Mesendoderm (in vitro differentiated cells): ENCODE data around the gene TNNI3K.

Experiments used
- DNase-seq: peaks from one replicate; pipeline ENCODE4 v3.0.0; 2013
- H2AK5ac ChIP-seq: 2 replicates; pipeline ENCODE4 v1.6.1; 2013; ENCODE audit warnings: low read length, inconsistent platforms
- H2BK120ac ChIP-seq: 2 replicates; pipeline ENCODE4 v1.6.1; 2013; ENCODE audit warnings: low read depth, mild to moderate bottlenecking, low read length, moderate library complexity, mixed read lengths
- H2BK15ac ChIP-seq: replicated peaks from 2 replicates; pipeline ENCODE4 v1.6.1; 2013; ENCODE audit warnings: low read depth, mild to moderate bottlenecking, moderate library complexity
- H2BK5ac ChIP-seq: 2 replicates; pipeline ENCODE4 v1.6.1; 2013; ENCODE audit warnings: low read length, inconsistent platforms
- H3K18ac ChIP-seq: 2 replicates; pipeline ENCODE4 v1.6.1; 2013; ENCODE audit warnings: mild to moderate bottlenecking, low read length, mixed read lengths
- H3K23ac ChIP-seq: one replicate; pipeline ENCODE4 v1.6.1; 2013; ENCODE audit warnings: low read length
- H3K27ac ChIP-seq: 2 replicates; pipeline ENCODE4 v1.5.1; 2013; ENCODE audit warnings: low read depth, mild to moderate bottlenecking, inconsistent platforms, low read length, moderate library complexity
- H3K27me3 ChIP-seq: 2 replicates; pipeline ENCODE4 v1.6.1; 2013; ENCODE audit warnings: low read length, control low read depth, mild to moderate bottlenecking, inconsistent platforms; ENCODE audit not compliant: insufficient read depth, poor library complexity
- H3K36me3 ChIP-seq: 2 replicates; pipeline ENCODE4 v1.6.1; 2013; ENCODE audit warnings: low read length, inconsistent platforms; ENCODE audit not compliant: control insufficient read depth, insufficient read depth
- H3K4ac ChIP-seq: one replicate; pipeline ENCODE4 v1.6.1; 2013; ENCODE audit warnings: low read depth, mild to moderate bottlenecking, low read length, moderate library complexity
- H3K4me1 ChIP-seq: 2 replicates; pipeline ENCODE4 v1.6.1; 2013; ENCODE audit warnings: low read depth, low read length, inconsistent platforms; ENCODE audit not compliant: control insufficient read depth
- H3K4me2 ChIP-seq: 2 replicates; pipeline ENCODE4 v1.6.1; 2013; ENCODE audit warnings: low read length
- H3K4me3 ChIP-seq: 2 replicates; pipeline ENCODE4 v1.5.1; 2013; ENCODE audit warnings: mild to moderate bottlenecking, low read length
- H3K56ac ChIP-seq: one replicate; pipeline ENCODE4 v1.6.1; 2013; ENCODE audit warnings: low read length
- H3K79me1 ChIP-seq: 2 replicates; pipeline ENCODE4 v1.6.1; 2013; ENCODE audit warnings: low read length, inconsistent platforms
- H3K79me2 ChIP-seq: 2 replicates; pipeline ENCODE4 v1.6.1; 2013; ENCODE audit warnings: mild to moderate bottlenecking, low read length; ENCODE audit not compliant: control insufficient read depth, insufficient read depth
- H3K9ac ChIP-seq: 2 replicates; pipeline ENCODE4 v1.6.1; 2013; ENCODE audit warnings: low read length, inconsistent platforms
- H4K5ac ChIP-seq: one replicate; pipeline ENCODE4 v1.6.1; 2013; ENCODE audit warnings: low read length
- H4K8ac ChIP-seq: one replicate; pipeline ENCODE4 v1.6.1; 2013; ENCODE audit warnings: low read depth, mild to moderate bottlenecking, control low read depth, low read length, moderate library complexity
- WGBS: extraction: QIAGEN DNeasy Blood & Tissue Kit; methylation state at CpG from one replicate; pipeline ENCODE4 v1.1.7; 2013; ENCODE audit warnings: low lambda C conversion rate, missing lambda C conversion rate; ENCODE audit not compliant: insufficient coverage; ENCODE audit errors: extremely low coverage; 5-methylcytosine and 5-hydroxymethylcytosine counted together

The TNNI3K gene

DNA sequence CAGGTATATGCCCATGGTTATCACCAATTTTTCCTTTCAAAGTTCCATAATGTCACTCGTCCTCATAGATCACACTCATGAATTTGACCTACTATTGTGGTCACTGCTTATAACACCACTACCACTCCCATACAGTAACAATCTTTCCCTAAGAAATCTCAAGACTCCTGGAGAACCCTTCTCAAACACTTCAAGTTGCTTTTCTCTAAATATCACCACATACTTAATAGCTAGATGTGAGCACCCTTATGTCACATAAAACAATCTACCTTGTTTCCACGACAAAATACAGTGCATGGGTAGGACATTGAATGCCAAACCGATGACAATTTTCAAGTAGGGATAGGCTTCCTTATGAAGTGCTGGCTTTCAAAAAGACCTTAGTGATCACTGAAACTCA lies 172.7 kb downstream of the TNNI3K start:
- H3K18ac ChIP-seq = no peak overlapping the region
- H3K27me3 ChIP-seq = no peaks in the 10 kb centered on the region
- no peaks in the 10 kb centered on the region for H3K79me2 ChIP-seq
- no peak overlapping the region for H3K56ac ChIP-seq
- no peak overlapping the region for H3K4ac ChIP-seq
- no peaks in the 10 kb centered on the region for H3K79me1 ChIP-seq
- H4K8ac ChIP-seq = no peak overlapping the region
- H4K5ac ChIP-seq = no peak overlapping the region
- no peaks in the 10 kb centered on the region for H3K4me1 ChIP-seq
- no peak overlapping the region for H2BK120ac ChIP-seq
- no peak overlapping the region for H2AK5ac ChIP-seq
- no peak overlapping the region for H2BK5ac ChIP-seq
- no peak overlapping the region for H3K4me3 ChIP-seq
- no peak for DNase-seq
- H3K27ac ChIP-seq = no peak overlapping the region
- no CpG with 5 or more reads among the region's 3 CpGs for WGBS
- no peak overlapping the region for H3K23ac ChIP-seq
- no peaks in the 10 kb centered on the region for H3K36me3 ChIP-seq
- no peak overlapping the region for H3K4me2 ChIP-seq
- no peak overlapping the region for H3K9ac ChIP-seq
- H2BK15ac ChIP-seq = no peak overlapping the region

DNA sequence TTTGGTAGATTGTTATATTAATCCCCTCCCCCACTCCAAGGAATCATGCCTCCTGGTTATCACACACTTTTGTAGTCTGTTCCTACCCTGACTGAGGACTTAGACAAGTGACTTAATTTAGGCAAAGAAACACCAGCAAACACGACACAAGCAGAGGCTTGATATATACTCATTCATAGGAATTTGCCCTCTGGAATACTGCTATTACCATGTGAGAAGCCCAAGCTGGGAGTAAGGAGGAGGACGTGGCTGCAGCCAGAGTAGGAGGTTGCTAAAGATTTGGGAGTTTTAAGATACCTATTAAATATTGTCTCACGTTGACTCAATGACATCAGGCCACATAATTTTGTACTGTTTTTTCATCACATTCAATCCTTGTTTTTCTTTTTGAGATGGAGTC lies 177.1 kb downstream of the TNNI3K start:
- DNase-seq = peak; percentile 51

DNA sequence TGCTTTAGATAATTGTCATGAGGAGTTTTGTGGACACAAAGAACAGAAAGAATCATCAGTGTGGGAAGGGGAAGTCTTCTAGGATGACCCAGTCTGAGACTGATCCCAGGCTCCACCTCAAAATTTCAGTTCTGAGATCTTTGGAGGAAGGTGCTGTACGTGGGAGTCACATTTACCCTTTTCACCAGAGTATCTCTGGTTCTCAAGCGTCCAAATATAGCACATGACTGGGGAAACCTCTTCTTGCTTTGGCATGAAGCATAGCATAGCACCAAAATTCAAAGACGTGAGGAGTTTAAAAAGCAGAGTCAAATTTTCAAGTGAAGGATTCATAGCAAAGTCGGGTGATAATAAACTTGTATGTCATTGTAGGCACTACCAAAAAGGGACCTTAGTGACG lies 180.7 kb downstream of the TNNI3K start:
- WGBS = no CpG with 5 or more reads among the region's 5 CpGs
- Histone ChIP-seq H3K18ac (no peak overlapping the region), H4K8ac (no peak overlapping the region), H2AK5ac (no peak overlapping the region), H3K4me1 (no peaks in the 10 kb centered on the region), H3K79me2 (no peaks in the 10 kb centered on the region), H3K4me3 (no peak overlapping the region), H3K27ac (no peak overlapping the region), H3K36me3 (no peaks in the 10 kb centered on the region), H4K5ac (no peak overlapping the region), H3K9ac (no peak overlapping the region), H3K4ac (no peak overlapping the region), H2BK15ac (no peak overlapping the region), H3K23ac (no peak overlapping the region), H3K27me3 (no peaks in the 10 kb centered on the region), H2BK120ac (no peak overlapping the region), H2BK5ac (no peak overlapping the region), H3K56ac (no peak overlapping the region), H3K79me1 (no peaks in the 10 kb centered on the region), H3K4me2 (no peak overlapping the region)
- DNase-seq = no peak

More for the DNA sequence above, 177.1 kb downstream of the TNNI3K start:
- H4K8ac ChIP-seq = no peak overlapping the region
- no peak overlapping the region for H4K5ac ChIP-seq
- H2BK5ac ChIP-seq = no peak overlapping the region
- no peaks in the 10 kb centered on the region for H3K36me3 ChIP-seq
- H2BK120ac ChIP-seq = no peak overlapping the region
- H3K56ac ChIP-seq = no peak overlapping the region
- H2BK15ac ChIP-seq = no peak overlapping the region
- no peaks in the 10 kb centered on the region for H3K79me2 ChIP-seq
- no peak overlapping the region for H3K27ac ChIP-seq
- H3K23ac ChIP-seq = no peak overlapping the region
- H3K4me1 ChIP-seq = no peaks in the 10 kb centered on the region
- H3K4ac ChIP-seq = no peak overlapping the region
- H3K4me2 ChIP-seq = no peak overlapping the region
- H3K9ac ChIP-seq = no peak overlapping the region
- H3K27me3 ChIP-seq = no peaks in the 10 kb centered on the region
- no CpG with 5 or more reads among the region's 3 CpGs for WGBS
- no peak overlapping the region for H3K18ac ChIP-seq
- H3K4me3 ChIP-seq = no peak overlapping the region
- no peak overlapping the region for H2AK5ac ChIP-seq
- no peaks in the 10 kb centered on the region for H3K79me1 ChIP-seq

DNA sequence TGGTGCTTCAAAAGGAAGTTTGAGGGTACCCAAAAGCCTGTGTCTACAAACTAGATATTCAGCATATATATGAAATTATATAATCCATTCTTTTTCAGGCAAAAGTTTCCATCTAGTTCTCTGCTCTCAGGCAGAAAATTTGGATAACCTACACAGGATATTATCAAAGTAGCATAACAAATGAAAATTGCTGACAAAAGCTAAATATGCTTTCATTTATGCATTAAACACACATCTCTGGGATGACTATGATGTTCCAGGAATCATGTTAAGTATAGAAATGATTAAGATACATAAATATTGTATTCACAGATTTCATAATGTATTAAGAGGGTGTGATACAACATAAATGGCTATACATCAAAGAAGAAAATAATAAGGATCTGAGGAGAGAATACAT lies 184.4 kb downstream of the TNNI3K start:
- H2BK15ac ChIP-seq = no peak overlapping the region
- H3K23ac ChIP-seq = no peak overlapping the region
- H3K18ac ChIP-seq = no peak overlapping the region
- H3K36me3 ChIP-seq = no peaks in the 10 kb centered on the region
- no peak overlapping the region for H4K8ac ChIP-seq
- no peaks in the 10 kb centered on the region for H3K79me2 ChIP-seq
- H2AK5ac ChIP-seq = no peak overlapping the region
- no peak overlapping the region for H3K56ac ChIP-seq
- no peaks in the 10 kb centered on the region for H3K4me1 ChIP-seq
- H2BK5ac ChIP-seq = no peak overlapping the region
- no peak overlapping the region for H3K4me3 ChIP-seq
- no peak overlapping the region for H3K9ac ChIP-seq
- H3K27ac ChIP-seq = no peak overlapping the region
- H2BK120ac ChIP-seq = no peak overlapping the region
- no peak for DNase-seq
- no peak overlapping the region for H3K4me2 ChIP-seq
- no peaks in the 10 kb centered on the region for H3K79me1 ChIP-seq
- no peak overlapping the region for H3K4ac ChIP-seq
- H4K5ac ChIP-seq = no peak overlapping the region
- no peaks in the 10 kb centered on the region for H3K27me3 ChIP-seq

DNA sequence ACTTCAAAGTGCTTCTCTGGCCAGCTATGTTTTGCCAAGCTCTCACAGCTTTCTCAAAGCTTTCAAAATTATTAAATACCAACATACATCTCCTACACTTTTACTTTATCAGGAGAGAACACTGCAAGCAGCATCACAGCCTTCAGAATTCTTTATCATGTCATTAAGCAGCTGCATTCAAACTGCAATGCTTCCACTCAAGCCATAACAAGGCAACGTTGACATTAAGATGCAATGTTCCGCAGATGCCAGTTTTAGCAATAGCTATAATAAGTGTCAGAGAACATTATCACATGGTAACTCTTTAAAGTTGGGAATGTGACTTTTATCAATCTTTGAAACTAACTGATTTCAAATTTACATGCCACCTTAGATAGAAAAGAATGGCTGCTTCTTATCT lies 185.3 kb downstream of the TNNI3K start:
- H3K27ac ChIP-seq = no peak overlapping the region
- no peak overlapping the region for H3K4me3 ChIP-seq
- H3K79me2 ChIP-seq = no peaks in the 10 kb centered on the region
- WGBS = no CpG with 5 or more reads among the region's 2 CpGs
- no peak overlapping the region for H3K4ac ChIP-seq
- H3K18ac ChIP-seq = no peak overlapping the region
- H4K8ac ChIP-seq = no peak overlapping the region
- no peak overlapping the region for H2BK120ac ChIP-seq
- DNase-seq = peak; percentile 14
- H3K9ac ChIP-seq = no peak overlapping the region
- H3K36me3 ChIP-seq = no peaks in the 10 kb centered on the region
- H2AK5ac ChIP-seq = no peak overlapping the region
- H2BK15ac ChIP-seq = no peak overlapping the region
- H3K23ac ChIP-seq = no peak overlapping the region
- no peak overlapping the region for H3K4me2 ChIP-seq
- H4K5ac ChIP-seq = no peak overlapping the region
- H3K4me1 ChIP-seq = no peaks in the 10 kb centered on the region
- no peak overlapping the region for H3K56ac ChIP-seq
- no peak overlapping the region for H2BK5ac ChIP-seq
- H3K27me3 ChIP-seq = no peaks in the 10 kb centered on the region
- no peaks in the 10 kb centered on the region for H3K79me1 ChIP-seq

DNA sequence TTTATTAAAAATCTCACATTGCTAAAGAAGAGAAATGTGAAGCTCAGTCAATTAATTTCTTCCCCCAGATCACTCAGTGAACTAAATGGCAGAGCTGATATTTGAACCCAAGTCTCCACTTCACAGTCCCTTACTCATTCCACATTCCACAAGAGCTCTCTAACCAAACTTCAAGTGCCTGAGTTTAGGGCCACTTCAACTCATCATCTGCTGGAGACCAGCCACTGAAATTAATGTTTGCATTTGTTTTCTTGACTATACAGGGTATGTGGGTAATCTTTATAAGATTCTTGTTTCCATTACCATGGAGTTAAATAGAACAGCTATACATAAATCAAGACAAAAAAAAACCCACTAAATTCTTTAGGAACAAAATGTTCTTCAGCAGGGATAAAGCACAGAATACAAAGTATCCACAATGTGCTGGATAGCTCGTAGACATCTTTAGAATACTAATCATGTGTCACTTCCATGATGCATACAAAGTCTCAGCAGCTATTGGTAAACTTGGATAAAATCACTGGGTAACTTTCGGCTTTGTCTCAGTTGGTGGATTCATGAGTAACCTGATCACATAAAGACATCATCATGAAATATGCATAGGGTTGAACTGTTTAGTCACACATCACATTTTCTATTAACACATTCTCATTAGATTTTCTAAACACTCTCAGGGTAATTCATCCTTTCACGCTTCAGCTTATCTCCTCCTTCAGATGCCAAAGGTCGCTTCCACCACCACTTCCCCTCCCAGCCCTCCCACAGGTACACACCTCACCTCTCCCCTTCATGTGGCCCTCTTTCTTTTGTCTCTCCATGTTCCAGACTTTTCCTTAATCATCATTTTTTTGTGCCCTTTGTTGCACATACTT lies 187.5 kb downstream of the TNNI3K start:
- Histone ChIP-seq H2BK5ac (no peak overlapping the region), H4K8ac (no peak overlapping the region), H3K4me1 (no peaks in the 10 kb centered on the region), H3K79me1 (no peaks in the 10 kb centered on the region), H4K5ac (no peak overlapping the region), H3K9ac (no peak overlapping the region), H3K27me3 (no peaks in the 10 kb centered on the region), H3K79me2 (no peaks in the 10 kb centered on the region), H3K4me3 (no peak overlapping the region), H2BK15ac (no peak overlapping the region), H3K4ac (no peak overlapping the region), H3K36me3 (no peaks in the 10 kb centered on the region), H2AK5ac (no peak overlapping the region), H3K56ac (no peak overlapping the region), H3K23ac (no peak overlapping the region), H3K4me2 (no peak overlapping the region), H3K27ac (no peak overlapping the region), H3K18ac (no peak overlapping the region), H2BK120ac (no peak overlapping the region)
- no CpG with 5 or more reads among the region's 4 CpGs for WGBS
- DNase-seq = no peak
